NCI-H526 treated with DMSO at 0.1 percent for 48 hours (cell line): ENCODE measurements around the gene DRD1.

Experiments
- DNase-seq: peaks from one replicate; lab custom pipeline; 2025; lab: John Stamatoyannopoulos, UW

Gene DRD1

DNA sequence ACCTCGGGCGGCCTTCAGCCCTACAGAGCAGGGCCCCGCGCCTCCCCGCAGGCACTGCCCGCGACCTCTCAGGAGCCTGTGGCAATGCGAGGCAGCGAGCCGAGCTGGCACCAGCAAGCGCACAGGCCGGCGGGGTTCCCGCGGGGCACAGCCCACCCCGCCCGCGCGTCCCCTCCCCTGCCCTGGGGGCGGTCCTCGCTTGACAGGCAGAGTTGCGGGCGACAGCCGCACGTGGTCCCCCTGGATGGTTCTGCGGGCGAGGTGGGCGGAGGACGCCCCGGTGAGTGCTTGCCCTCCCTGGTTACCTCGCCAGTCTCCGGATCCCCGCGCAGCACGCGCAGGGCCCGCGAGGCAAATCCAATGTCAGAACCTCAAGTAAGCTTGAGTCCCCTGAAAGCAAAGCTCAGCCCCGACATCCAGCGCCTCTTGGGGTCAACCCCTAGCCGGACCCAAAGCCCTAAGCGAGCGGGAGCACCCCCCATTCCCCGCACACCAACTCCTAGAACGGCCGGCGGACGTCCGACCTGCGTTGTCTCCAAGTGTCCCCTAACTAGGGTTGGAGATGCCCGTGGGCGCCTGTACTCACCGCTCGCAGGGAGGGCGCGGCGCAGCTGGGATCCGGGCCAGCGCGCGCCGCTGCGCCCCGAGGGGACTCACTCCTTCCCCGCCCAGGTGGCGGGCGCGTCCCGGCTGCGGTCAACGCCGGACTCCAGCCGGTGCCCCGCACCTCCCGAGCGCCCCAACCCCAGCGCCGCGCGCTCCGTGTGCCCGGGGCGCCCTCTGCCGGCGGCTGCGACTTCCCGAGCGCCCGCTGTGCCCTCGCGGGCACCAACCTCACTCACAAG, at the start of gene DRD1:
Gene DRD1, minus strand, starts transcription at position 123 of the 845 bp plus-strand sequence. CDS start 1,083 bp downstream, outside the sequence.
- peak; percentile 1 for DNase-seq

GRCh38 chr5:175493726-175494125, 49.7 kb upstream of the DRD1 start:
- DNase-seq: no peak

GRCh38 chr5:175493260-175493659, 49.3 kb upstream of the DRD1 start:
- no peak for DNase-seq

DNA sequence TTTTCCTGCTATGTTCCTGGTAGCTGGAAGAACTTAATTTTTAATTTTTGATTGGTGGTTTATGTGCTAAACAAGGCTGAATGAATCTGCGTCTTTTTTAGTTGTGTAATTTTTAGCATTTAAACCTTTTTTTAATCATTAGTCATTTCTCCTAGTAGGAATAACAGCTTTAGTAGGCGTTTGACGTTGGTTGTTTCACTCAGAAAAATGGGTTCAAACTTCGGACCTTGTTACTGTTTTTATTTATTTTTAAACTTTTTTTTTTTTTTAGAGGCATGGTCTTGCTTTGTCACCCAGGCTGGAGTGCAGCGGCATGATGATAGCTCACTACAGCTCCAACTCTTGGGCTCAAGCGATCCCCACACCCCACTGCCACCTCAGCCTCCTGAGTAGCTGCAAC, 47.2 kb upstream of the DRD1 start:
- DNase-seq: no peak

GRCh38 chr5:175489693-175490443, 45.9 kb upstream of the DRD1 start:
- no peak for DNase-seq

DNA sequence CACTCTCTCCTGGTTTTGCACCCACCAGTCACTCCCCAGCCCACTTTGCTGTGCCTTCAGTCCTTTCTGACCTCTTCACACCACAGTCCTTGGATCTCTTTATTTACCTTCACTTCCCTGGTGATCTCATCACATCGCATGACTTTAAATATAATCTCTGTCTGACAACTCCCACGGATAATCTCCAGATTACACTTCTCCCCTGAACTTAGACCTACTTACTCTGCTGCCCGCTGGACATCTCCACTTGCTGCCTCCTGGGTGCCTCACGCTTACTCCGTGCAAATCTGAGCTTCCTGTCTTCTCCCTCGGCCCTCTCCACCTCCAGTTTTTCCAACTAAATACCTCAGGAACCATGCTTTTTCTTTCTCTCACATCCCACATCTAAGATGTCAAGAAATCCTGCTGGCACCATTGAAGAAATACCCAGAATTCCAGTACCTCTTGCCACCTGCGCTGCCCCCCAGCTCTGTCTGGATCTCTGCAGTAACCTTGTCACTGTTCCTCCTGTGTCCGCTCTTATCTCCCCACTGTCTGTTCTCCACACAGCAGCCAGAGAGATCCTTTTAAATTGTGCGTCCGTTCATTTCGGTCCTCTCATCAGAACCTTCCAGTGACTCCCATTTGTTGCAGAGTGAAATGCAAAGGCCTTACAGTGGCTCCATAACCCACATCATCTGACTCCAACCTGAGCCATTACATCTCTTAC, 43.7 kb upstream of the DRD1 start:
- no peak for DNase-seq

DNA sequence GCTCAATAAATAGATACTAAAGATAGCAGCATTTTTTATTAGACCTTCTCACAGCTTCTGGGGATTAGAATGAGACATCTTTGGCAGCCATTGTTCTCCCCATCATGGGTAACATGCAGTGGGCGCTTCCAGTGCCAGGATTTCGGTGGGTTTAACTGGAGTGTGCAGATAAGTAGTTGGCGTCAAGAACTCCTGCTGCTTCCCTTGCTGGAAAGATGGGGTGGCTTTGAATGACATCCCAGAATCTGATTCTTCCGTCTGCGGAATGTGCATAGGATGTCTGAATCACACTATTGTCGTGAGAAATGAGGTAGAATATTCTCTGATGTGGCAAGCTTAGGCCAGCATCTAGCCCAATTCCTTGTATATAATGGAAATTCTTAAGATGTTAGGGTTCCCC, 41.6 kb upstream of the DRD1 start:
- DNase-seq: no peak

DNA sequence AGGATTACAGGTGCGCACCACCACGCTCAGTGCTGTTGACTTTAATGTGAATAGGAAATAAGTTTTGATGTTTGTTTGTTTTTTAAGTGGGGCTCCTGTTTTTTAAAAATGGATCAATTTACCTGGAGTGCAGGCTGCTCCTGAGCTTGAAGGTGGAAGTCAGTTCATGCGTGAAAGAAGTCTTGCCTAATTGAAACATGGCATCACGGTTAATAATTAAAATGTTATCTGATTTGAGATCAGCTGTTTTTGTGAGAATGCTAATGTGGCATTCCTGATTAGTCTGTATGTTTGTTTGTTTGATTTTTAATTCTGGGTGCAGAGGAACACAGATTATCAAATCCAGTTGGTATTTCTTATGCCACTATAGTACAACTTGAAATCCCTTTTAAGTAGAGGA, 40.8 kb upstream of the DRD1 start:
- no peak for DNase-seq

GRCh38 chr5:175484322-175484721, 40.3 kb upstream of the DRD1 start:
- no peak for DNase-seq

- no peak for DNase-seq
These were observed 39.4 kb upstream of the DRD1 start for GRCh38 chr5:175483337-175483736.

GRCh38 chr5:175479125-175479881, 35.3 kb upstream of the DRD1 start:
- DNase-seq: no peak

DNA sequence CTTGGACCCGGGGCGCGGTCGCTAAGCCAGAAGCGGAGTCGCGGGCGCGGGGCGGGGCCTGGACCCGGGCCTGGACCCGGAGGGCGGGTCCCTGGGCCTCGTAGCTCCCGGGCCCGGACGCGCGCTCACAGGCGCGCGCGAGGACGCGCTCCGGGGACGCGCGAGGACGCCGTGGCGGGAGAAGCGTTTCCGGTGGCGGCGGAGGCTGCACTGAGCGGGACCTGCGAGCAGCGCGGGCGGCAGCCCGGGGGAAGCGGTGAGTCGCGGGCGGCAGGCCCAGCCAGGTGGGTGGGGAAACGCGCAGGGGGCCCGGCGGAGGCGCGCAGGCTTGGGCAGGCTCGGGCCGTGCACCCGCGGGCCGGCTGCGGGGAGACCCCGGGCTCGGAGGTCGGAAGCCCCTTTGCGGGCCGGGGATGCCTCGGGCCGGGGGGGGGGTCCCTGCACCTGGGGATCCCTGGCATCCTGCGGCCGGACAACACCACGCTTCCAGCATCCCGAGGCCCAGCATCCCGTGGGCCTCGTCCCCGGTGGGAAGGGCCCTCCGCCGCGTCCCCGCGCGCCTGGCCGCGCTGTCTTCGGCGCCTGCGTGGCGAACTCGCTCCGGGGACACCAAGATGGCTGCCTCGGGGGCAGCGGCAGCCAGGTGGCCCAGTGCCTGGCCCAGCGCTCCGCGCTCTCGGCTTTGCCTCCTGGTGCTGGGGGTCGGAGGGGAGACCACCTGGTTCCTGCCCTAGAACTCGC, 34.6 kb upstream of the DRD1 start, which contains the start of gene SFXN1:
Gene SFXN1, plus strand, starts transcription at position 177 of the 741 bp plus-strand sequence. CDS start 13,544 bp downstream, outside the sequence.
- DNase-seq: peak; percentile 17

DNA sequence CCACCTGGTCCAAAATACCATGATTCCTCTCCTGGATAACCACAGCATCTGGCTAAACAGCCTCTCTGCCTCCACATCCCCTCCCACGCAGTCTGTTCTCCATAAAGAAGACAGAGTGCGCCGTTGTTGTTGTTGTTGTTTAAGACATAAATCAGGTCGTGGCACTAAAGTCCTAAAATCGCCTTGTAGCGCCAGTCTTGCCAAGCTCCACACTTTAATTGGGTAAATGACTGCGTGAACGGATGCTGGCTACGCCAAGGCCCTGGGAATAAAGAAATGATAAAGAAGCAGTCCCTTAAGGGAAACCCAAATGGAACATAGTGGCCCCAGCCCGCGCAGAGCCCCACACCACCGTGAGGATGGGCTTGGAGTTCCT, 34.0 kb upstream of the DRD1 start:
- DNase-seq: no peak

- DNase-seq: no peak
These were observed 33.5 kb upstream of the DRD1 start for GRCh38 chr5:175477440-175477839.

- DNase-seq: no peak
These were observed 31.3 kb upstream of the DRD1 start for GRCh38 chr5:175475248-175475647.

DNA sequence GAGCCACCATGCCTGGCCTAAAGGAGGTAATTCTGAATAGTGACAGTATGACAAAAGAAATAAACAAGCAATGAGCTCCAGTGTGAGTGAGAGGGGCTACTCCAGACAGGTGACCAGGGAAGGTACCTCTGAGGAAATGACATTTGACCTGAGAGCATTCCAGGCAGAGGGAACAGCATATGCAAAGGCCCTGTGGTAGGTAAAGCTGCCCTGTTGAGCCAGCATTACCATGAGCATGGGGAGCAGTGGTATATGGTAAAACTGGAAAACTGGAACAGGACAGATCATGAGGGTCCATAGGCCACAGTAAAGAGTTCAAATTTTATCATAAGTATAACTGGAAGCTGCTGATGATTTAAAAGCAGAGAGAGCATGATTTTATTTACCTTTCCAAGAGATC, 28.4 kb upstream of the DRD1 start:
- DNase-seq: no peak

DNA sequence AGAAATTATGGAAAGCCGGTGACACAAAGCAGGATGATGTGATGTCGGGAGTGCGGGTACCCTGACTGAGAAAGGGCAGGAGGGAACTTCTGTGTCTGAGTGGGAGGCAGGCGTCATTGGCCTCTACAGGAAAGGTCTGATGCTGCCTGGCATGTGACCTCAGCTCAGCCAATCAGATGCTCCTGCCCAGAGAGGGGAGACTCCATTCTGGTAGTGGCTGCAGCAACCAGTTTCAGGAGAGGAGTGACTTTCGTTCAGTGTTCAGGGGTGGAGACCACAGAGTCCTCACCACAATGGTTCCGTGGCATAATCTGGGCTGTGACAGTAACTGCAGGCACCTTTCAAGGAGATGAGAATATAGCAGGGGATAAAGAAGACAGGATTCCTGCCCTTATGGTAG, 27.6 kb upstream of the DRD1 start:
- no peak for DNase-seq

GRCh38 chr5:175471196-175471595, 27.2 kb upstream of the DRD1 start:
- no peak for DNase-seq

DNA sequence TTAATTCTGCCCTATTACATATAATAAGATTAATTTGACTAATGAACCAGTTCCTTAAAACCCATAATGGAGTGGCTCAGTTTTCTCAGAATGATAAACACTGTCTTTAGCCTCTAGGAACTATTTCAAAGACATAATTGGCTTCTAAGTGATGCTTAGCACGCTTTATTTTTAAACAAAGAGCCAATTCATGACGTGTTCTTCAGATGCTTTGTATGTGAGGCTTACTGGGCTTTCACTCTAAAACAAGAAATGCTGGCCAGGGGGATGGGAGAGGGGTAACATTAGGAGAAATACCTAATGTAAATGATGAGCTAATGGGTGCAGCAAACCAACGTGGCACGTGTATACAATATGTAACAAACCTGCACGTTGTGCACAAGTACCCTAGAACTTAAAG, 26.8 kb upstream of the DRD1 start:
- no peak for DNase-seq

GRCh38 chr5:175469916-175470315, 25.9 kb upstream of the DRD1 start:
- no peak for DNase-seq

GRCh38 chr5:175468892-175469291, 24.9 kb upstream of the DRD1 start:
- no peak for DNase-seq
